ENCODE results near the gene TMEM259. TPM values are rescaled to one million over a fixed set of nuclear protein-coding genes. Genes with fewer than 3 reads are reported as not detected.

Gene TMEM259
- total RNA-seq, 4 donors from 2014 or later: 101 to 182 (median 146) TPM

DNA sequence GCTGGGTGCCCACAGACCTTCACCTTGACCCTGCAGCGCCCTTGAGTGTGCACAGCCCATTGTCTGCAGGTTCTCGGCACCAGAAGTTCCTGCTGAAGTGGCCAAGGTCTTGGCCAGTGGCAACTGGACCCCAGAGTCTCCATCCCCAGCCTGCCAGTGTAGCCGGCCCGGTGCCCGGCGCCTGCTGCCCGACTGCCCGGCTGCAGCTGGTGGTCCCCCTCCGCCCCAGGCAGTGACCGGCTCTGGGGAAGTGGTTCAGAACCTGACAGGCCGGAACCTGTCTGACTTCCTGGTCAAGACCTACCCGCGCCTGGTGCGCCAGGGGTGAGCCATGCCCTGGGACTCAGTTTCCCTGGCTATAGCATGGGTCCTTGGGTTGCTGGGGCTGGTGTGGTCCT is 34.1 kb upstream of the TMEM259 start:
- Histone ChIP-seq H3K9me3 (peaks cover 0 to 40% (median 25%) of the 10 kb centered on the region in 3 donors), H3K27me3 (no peaks in the 10 kb centered on the region), H3K27ac (no peak overlapping the region), H3K36me3 (peaks cover 0 to 34% (median 0%) of the 10 kb centered on the region in 3 donors), H3K4me3 (no peak overlapping the region), H3K4me1 (no peaks in the 10 kb centered on the region)
- TF ChIP-seq, protein P1, sequence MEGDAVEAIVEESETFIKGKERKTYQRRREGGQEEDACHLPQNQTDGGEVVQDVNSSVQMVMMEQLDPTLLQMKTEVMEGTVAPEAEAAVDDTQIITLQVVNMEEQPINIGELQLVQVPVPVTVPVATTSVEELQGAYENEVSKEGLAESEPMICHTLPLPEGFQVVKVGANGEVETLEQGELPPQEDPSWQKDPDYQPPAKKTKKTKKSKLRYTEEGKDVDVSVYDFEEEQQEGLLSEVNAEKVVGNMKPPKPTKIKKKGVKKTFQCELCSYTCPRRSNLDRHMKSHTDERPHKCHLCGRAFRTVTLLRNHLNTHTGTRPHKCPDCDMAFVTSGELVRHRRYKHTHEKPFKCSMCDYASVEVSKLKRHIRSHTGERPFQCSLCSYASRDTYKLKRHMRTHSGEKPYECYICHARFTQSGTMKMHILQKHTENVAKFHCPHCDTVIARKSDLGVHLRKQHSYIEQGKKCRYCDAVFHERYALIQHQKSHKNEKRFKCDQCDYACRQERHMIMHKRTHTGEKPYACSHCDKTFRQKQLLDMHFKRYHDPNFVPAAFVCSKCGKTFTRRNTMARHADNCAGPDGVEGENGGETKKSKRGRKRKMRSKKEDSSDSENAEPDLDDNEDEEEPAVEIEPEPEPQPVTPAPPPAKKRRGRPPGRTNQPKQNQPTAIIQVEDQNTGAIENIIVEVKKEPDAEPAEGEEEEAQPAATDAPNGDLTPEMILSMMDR (IDR thresholded peaks at IDR 0.05): no peak
- TF ChIP-seq POLR2A (IDR thresholded peaks at IDR 0.05): no peak
- no peak for DNase-seq
- WGBS, 2 donors: 78 to 84% methylated on average over 3 of the region's 14 CpGs
- intact Hi-C loops (cut with DNase I): no loop called here

DNA sequence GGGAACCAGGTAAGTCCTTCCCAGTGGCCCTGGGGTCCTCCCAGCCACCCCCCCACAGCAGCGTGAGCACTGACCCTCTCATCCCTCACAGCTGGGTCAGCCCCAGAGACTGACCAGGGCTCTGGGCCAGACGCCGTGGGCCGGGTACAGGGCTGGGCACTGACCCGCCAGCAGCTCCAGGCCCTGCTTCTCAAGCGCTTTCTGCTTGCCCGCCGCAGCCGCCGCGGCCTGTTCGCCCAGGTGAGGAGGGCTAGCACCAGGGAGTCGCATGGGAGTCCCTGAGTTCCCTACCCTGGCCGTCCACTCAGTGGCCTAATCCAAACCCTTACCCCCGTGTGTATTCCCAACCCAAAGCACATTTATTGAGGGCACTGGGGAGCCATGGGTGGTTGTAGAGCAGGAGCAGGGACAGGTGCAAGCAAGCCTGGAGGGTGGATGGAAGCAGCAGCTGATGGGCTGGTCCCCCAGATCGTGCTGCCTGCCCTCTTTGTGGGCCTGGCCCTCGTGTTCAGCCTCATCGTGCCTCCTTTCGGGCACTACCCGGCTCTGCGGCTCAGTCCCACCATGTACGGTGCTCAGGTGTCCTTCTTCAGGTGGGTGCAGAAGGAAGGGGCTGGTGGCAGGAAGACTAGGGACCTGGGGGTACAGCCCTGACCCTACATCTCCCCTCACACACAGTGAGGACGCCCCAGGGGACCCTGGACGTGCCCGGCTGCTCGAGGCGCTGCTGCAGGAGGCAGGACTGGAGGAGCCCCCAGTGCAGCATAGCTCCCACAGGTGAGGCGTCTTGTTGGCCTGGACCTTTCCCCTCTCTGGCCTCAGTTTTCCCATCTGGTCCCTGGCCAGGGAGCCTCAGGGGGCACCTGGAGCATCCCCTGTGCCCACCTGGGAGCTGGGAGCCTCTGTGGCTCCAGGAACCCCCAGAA is 33.4 kb upstream of the TMEM259 start:
- no peak for TF ChIP-seq POLR2A (IDR thresholded peaks at IDR 0.05)
- TF ChIP-seq, protein P1 (IDR thresholded peaks at IDR 0.05): no peak
- DNase-seq: no peak
- Histone ChIP-seq H3K27ac (no peak overlapping the region), H3K4me1 (no peaks in the 10 kb centered on the region), H3K27me3 (no peaks in the 10 kb centered on the region), H3K36me3 (peaks cover 0 to 34% (median 0%) of the 10 kb centered on the region in 3 donors), H3K4me3 (no peak overlapping the region), H3K9me3 (peaks cover 0 to 37% (median 25%) of the 10 kb centered on the region in 3 donors)
- intact Hi-C loops (cut with DNase I): no loop called here
- 84 to 93% methylated on average over 5 to 7 of the region's 28 CpGs for WGBS, 2 donors

DNA sequence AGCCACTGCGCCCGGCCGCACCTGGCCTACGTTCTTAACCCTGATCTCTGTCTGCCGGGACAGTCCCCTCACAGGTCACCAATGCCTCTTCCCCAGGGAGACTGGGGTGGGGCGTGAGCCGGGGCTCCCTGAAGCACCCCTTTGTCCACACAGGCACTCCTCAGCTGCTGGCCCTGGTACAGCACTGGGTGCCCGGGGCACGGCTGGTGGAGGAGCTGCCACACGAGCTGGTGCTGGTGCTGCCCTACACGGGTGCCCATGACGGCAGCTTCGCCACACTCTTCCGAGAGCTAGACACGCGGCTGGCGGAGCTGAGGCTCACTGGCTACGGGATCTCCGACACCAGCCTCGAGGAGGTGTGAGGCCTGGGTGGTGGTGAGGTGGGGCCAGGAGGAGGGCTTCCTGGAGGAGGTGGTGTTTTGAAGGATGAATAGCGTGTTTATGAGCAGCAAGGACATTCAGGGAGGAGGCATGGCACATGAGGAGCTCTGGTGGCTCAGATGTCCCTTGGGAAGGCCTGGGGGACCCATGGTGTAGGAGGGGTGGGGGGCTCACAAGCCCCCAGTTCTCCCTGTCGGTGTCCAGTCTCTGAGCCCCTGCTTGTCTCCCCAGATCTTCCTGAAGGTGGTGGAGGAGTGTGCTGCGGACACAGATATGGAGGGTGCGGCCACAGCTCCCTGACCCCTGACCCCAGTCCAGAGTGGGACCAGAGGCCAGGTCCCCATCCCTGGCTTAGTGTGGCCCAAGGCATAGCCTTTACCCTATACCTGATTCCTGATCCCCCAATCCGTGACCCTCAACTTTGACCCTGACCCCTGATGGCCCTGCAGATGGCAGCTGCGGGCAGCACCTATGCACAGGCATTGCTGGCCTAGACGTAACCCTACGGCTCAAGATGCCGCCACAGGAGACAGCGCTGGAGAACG is 32.5 kb upstream of the TMEM259 start:
- 89 to 100% methylated on average over 3 to 11 of the region's 31 CpGs for WGBS, 2 donors
- Histone ChIP-seq H3K36me3 (peaks cover 0 to 27% (median 0%) of the 10 kb centered on the region in 3 donors), H3K9me3 (peaks cover 0 to 29% (median 20%) of the 10 kb centered on the region in 3 donors), H3K27me3 (no peaks in the 10 kb centered on the region), H3K27ac (no peak overlapping the region), H3K4me1 (no peaks in the 10 kb centered on the region), H3K4me3 (no peak overlapping the region)
- TF ChIP-seq, protein P1 (IDR thresholded peaks at IDR 0.05): no peak
- TF ChIP-seq POLR2A (IDR thresholded peaks at IDR 0.05): no peak
- no peak for DNase-seq
- intact Hi-C loops (cut with DNase I): no loop called here

DNA sequence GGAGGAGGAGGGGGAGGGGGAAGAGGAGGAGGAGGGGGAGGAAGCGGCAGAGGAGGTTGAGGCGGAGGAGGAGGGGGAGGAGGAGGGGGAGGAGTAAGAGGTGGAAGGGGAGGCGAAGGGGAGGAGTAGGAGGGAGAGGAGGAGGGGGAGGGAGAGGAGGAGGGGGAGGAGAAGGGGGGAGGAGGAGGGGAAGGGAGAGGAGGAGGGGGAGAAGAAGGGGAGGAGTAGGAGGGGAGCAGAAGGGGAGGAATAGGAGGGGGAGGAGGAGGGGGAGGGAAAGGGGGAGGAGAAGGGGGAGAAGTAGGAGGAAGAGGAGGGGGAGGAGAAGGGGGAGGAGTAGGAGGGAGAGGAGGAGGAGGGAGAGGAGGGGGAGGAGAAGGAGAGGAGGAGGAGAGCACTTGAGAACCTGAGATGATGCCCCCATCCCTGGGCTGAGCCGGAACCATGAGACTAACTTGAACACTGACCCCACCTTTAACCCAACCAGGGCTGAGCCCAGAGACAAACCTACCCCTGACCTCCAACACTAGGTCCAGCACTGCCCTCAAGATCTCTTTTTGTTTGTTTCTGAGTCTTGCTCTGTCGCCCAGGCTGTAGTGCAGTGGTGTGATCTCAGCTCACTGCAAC is 31.5 kb upstream of the TMEM259 start:
- WGBS, 2 donors: 76 to 78% methylated on average over 2 of the region's 5 CpGs
- H3K27me3 ChIP-seq: no peaks in the 10 kb centered on the region
- no peak for TF ChIP-seq POLR2A (IDR thresholded peaks at IDR 0.05)
- TF ChIP-seq, protein P1 (IDR thresholded peaks at IDR 0.05): no peak
- no peak overlapping the region for H3K4me3 ChIP-seq
- H3K9me3 ChIP-seq: peaks cover 0 to 19% (median 12%) of the 10 kb centered on the region in 3 donors
- DNase-seq: no peak
- peaks cover 4% of the 10 kb centered on the region in 3 donors for H3K4me1 ChIP-seq
- intact Hi-C loops (cut with DNase I): no loop called here
- H3K27ac ChIP-seq: no peak overlapping the region
- H3K36me3 ChIP-seq: peaks cover 0 to 18% (median 0%) of the 10 kb centered on the region in 3 donors

Measured in esophagus squamous epithelium (tissue), 5 donors.